GM21367 (cell line): ENCODE measurements around the gene VSIG10.
A peak's percentile ranks its signal among the peaks of the same experiment; 100 is the strongest.

Experiments used
- ATAC-seq: cut with Tn5 transposase; IDR thresholded peaks from one replicate; pipeline ENCODE4 v1.9.1; 2021; ENCODE audit not compliant: unreplicated experiment

The VSIG10 gene

DNA sequence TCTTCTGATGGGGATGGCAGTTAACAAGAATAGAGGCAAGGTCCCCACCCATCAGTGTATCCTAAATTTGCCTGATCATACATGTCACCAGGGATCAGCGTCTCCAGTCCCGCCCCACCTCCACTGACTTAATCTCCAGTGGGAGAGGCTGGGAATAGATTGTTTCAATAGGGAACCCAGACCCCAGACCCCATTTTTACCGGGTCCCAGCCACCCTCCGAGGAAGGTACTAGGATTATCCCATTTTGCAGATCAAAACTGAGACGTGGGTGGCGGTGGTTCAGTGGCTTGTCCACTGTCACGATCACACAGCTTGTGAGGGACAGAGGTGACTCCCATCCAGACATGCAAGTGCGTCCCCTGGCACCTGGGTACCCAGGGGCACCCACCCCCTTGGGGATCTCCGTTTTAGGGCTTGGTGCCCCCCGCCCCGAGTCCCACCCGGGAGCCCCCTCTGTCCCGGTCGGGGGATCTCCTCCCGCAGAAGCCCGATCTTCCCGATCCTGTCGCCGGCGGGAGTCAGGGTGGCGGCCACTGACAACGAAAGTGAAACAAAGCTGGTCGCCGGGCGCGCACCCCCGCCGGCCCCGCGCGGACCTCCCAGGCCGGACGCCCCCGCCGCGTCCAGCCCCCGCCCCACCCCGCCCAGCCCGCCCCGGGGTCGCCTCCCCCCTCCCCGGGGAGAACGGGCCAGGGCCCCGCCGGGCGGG, 43.4 kb downstream of the VSIG10 start:
- ATAC-seq = peak; percentile 25

DNA sequence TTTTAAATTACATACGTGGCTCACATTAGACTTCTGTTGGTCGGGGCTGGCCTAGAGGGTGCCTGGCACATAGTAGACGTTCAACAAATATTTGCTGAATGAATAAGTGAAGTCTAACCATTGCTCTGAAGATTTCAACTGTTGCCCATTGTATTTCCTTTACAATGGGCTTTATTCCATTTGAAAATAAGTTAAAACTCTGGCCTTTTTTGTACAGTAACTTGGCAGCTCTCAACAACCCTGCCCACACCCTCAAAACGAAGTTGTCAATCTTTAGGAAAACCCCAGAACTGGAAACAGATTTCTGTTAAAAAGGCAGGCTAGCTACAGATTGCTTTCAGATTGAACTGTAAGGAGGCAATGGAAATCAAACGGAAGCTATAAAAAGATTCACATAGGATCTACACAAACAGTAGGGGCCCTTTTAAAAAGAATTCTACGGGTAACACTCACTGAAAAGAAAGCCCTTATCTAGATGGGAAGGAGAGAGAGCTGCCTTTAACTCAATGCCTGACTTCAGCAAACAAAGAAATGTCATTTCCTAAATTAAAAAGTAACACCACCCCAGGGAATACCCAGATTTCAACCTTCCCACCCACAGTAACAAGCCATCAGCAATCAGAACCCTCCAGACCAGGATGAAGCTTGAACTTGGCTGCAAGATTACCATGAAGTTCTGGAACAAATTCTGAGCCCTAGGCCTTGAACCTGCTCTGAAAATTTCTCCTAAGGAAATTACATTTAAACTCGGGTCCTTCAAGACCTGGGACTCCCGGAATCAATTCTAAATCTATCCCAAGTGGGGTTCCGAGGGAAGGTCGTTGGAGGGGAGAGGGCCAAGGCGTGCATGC, 44.2 kb downstream of the VSIG10 start:
- no peak for ATAC-seq

DNA sequence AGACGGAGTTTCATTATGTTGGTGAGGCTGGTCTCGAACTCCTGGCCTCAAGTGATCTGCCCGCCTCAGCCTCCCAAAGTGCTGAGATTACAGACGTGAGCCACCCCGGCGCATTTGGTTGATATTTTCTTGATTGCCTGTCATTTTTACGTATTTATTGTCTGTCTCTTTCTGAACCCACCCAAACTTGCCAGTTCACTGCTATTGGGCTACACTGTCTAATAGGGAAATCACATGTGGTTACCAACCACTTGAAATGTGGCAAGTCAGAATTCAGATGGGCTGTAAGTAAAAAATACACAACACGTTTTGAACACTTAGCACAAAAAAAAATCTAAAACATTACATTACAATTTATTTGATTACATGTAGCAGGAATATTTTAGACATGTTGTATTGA, 44.9 kb downstream of the VSIG10 start:
- ATAC-seq = no peak

DNA sequence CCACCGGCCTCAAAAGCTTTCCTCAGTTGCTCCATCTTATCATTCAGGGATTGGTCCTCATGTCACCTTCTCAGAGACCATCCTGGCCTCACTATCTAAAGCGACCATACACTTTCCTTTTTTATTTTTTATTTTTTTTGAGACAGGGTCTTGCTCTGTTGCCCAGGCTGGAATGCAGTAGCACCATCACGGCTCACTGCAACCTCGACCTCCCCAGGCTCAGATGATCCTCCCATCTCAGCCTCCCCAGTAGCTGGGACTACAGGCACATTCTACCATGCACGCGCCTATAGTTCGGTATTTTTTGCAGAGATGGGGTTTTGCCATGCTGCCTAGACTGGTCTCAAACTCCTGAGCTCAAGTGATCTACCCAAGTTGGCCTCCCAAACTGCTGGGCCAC, 45.6 kb downstream of the VSIG10 start:
- ATAC-seq = no peak

DNA sequence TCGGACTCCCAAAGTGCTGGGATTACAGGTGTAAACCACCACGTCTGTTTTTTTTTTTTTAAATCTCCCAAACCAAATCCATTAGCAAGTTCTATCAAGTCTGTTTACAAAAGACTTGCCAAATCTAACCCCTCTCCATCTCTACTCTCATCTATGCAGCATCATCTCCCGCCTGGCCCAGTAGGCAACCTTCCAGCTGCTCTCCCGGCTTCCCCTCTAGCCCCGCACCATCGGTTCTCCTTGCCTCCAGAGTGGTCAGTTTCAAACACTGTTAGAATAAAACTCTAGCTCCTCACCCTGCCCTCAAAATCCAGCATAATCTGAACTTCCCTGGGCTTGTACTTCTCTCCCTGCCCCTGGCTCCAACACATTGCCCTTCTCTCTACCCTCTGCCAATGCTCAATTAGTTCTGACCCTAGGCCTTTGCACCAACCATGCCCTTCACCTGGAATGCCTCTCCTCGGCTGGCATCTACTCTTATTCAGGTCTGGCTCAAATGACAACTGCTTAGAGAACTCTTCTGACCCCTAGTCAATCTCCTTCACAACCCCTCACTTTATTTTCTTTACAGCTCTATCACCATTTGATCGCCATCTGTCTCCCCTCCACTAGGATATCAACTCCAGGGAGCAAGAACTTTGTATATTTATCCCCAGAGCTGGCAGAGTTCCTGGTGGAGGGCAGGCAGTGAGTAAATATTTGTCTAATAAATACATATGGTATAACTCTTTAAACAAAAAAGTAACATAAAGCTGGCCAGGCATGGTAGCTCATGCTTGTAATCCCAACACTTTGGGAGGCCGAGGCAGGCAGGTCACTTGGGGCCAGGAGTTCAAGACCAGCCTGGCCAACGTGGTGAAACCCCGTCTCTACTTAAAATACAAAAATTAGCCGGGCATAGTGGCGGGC, 47.7 kb downstream of the VSIG10 start:
- no peak for ATAC-seq

DNA sequence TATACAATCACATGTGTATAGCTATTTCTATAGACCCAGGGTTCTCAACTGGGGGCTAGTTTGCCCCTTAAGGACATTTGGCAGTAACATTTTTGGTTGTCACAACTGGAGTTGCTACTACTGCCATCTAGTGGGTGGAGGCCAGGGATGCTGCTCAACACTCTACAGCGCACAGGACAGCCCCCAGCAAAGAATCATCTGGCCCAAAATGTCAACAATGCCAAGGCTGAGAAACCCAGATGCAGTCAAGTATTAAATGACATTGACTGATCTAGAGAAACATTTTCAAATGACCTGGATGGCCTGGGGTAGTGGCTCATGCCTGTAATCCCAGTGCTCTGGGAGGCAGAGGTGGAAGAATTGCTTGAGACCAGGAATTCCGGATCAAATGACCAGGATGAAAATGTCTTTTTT, 48.7 kb downstream of the VSIG10 start:
- ATAC-seq = no peak

DNA sequence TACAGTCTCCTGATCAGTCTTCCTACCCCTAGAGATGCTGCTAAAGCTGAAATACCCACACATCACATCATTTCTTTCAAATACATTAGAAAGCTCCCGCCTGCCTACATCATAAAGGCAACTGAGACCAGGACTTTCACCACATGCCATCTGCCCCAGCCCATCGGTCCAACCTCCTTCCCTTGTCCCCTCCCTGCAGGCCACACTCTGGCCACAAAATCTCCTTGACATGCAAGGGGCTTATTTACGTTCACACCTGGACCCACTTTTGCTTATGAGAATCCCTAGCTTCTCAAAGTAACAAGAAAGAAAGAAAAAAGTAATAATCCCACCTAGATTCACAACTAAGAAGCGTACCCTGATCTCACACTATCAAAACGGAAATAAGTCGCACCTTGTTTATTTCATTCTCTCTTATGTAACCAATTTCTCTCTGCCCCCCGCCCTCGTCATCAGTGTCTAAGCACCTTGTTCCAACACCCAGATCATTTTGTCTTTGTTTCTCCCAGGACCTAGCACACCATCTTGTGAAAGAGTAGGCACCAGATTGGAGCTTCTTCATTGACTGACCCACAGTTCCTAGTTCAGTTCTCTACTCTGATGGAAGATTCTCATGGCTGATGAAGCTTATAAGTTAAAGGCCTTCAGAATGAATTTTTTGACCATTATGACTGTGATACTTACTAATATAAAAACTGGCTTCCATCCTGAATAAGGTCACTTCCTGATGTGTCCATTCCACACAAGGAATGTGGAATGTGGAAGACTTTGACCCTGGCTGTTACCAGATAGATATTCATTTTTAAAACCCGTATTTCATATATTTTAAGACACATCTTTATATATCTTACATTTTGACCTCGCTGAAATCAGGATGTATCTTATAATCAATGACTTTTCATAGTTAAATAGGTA, 50.5 kb downstream of the VSIG10 start:
- ATAC-seq = no peak

DNA sequence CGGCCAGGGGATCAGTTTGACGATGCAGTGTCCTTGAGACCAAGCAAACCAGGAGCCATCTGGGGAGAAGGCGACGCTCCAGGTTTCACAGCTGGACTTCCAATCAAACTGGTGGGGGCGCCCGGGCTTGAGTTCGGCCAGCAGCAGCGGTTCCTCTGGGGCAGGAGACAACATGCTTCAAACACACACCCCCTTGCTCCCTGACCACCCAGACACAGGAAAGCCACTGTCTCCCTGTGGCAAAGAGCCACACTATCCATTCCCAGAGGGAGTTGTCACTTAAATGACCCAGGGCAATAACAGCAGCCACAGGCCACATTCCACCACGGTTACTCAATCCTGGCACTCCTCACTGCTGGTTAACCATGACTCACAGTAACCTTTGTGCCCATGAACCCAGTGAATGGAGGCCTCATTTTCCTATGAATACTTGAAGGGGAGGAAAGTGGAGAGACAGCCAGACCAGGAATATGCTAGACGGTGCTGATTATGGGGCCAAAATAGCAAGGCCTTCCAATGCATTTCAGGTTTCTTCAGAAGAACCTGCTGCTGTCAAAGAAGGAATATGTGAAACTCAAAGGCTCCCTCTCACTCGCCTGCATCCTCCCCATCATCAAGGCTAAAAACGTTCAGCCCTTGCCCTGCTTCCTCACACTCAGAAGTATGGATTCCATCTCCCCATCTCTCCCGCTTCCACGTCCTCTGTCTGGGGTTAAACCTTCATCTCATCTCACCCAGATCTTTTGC, 51.3 kb downstream of the VSIG10 start:
- no peak for ATAC-seq

DNA sequence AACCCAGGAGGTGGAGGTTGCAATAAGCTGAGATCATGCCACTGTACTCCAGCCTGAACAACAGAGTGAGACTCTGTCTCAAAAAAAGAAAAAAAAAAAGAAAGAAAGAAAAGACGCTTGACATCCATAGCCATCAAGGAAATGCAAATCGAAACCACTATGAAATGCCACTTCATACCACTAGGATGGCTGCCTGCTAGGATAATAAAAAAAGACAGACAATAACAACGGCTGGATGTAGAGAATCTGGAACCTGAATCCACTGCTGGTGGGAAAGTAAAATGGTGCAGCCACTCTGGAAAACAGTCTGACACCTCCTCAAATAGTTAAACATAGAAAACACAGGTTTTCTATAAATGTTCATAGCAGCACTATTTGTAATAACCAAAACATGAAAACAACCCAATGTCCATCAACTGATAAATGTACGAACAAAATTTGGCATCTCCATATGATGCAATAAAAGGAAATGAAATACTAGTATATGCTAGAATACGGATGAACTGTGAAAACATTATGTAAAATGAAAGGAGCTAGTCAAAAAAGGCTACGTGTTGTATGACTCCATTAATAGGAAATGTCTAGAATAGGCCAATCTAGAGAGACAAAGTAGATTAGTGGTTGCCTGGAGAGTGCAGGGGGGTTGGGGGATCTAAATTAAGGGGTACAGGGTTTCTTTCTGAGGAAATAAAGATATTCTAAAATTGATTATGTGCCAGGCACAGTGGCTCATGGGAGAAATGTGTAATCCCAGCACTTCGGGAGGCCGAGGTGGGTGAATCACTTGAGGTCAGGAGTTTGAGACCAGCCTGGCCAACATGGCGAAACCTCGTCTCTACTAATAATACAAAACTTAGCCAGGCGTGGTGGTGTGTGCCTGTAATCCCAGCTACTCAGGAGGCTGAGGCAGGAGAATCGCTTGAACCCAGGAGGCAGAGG, 52.6 kb downstream of the VSIG10 start:
- no peak for ATAC-seq

DNA sequence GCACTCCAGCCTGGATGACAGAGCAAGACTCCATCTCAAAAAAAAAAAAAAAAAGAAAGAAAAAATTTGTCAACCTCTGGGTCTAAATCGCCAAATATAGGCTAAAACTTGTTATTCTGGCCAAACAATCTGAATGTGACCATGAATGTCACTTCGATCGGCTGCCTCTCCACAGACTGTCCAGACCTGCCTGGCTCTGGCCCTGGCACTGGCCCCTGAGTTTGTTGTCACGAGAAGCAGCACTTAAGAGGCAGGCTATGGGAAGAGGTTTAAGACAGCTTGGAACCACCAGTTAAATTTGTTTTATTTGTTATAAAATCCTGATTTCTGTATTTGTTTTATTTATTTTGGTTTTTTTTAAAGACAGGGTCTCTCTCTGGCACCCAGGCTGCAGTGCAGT, 57.4 kb downstream of the VSIG10 start:
- ATAC-seq = no peak

DNA sequence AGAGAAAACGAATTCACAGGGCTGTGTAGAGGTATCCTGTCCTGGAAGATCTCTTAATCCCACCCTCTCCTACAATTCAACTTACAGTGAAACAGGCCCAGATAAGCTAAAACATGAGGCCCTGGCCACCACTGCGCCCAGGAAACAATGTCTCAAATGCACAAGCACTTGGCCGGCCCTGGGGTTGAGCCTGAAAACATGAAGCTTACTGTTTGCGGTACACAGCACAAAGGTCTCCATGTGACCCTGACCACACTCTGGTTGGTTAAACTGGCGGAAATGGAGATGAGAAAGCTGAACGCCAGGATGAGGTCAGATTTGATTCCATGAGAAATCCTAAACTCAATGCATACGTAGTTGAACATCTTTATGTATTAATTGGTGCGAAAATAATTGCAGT, 59.2 kb downstream of the VSIG10 start:
- no peak for ATAC-seq

DNA sequence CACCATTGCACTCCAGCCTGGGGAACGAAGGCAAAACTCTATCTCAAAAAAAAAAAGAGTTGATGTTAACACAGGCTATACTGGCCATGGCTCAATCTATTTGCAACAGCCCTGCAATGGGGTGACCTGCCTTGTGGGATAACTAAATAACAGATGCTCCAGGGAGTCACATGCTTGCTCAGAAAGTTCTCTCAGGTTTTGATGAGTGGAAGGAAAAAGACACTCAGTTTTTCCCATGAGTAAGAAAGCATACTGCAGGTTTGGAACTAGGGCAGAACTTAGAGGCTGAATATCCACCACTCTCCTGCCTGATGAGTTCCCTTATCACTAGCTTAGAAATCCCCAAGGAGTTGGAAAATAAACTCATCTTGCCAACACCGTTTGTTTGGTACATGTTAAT, 59.7 kb downstream of the VSIG10 start:
- ATAC-seq = no peak

DNA sequence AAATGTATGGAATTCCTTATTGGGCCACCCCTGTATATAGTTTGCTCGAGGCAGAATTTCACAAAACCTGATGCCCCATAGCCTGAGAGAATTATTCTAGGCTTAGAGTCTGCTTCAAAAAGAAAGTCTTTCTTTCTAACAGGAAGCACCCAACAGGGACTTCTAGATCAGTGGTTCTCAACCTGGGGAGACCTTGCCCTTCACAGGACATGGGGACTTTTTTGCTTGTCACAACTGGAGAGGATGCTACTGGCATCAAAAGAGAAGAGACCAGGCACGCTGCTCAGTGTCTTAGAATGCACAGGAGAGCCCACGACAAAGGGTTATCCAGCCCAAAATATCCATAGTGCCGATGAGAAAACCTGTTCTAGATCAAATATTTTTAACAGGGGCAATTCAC, 61.7 kb downstream of the VSIG10 start:
- no peak for ATAC-seq

DNA sequence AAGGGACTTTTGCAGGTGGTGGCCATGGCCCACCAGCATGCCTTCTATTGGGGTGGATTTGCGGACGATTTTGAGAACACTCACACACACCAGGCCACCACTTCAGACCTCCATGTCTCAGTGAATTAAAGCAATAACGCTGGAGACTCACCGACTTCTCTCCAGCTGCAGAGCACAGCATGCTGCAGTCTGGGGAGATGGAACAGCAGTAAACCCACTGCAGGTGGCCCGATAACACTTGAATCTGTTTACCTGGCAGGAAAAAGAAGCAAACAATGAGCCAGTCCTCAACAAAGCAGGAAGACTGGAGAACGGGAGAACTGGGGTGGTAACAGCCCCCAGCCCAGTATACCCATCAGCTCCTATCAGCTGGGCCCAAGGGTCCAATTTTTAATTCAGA, 65.7 kb downstream of the VSIG10 start:
- ATAC-seq = no peak

DNA sequence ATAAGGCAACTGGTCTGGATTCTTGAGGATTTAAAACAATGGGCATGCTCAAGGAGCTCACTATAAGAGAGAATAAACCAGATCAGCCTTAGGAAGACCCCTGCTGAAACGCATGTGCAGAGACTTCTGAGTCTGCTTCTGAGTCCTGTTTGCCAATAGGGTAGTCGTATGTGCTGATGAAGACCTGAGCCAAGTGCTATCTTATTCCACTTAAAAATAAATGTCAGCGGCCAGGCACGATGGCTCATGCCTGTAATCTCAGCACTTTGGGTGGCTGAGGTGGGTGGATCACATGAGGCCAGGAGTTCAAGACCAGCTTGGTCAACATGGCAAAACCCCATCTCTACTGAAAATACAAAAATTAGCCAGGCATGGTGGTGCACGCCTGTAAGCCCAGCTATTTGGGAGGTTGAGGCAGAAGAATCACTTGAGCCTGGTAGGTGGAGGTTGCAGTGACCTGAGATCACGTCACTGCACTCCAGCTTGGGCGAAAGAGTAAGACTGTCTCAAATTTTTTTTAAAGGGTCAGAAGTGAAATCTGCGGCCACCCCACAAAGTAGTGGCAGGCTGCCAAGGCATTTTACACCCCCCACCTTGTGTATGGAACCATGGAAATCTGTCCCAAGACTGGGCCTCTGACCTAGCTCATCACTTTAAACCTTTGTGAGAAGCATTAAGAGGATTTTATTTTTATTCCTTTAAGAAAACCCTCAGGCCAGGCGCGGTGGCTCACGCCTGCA, 67.0 kb downstream of the VSIG10 start:
- no peak for ATAC-seq

DNA sequence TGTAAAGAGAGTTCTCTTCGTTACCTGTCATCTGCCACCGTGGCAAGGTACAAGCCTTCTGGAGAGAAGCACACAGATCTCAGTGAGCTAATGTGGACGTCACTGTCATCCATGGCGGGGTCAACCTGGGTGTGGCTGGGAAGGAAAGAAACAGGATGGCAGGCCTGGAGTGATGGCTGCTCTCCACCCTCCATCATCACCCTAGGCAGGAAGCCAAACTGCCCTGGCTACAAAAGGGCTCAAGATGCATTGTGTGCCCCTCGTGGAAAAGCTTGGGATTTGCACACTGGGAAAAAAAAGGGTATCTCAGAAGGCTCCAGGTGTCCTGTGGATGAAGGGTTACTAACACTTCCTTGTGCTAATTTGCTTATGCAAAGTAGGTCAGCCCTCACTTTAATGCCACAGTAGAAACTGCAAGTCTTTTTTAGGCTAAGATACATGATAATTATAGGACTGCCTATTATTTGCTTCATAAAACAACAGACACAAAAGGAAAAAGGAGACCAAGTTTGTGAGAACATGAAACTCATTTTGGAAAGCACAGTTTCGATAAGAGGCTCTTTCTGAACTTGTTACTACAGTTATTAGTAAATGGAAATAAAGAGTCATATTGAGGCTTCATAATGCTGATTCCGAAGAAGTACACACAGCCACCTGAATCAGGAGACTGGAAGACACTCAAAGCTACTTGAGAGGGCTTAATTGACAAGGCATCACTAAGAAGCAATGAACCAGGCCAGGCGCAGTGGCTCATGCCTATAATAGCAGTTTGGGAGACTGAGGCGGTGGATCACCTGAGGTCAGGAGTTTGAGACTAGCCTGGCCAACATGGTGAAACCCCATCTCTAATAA, 68.4 kb downstream of the VSIG10 start:
- ATAC-seq = peak; percentile 83
